Thyroid gland (tissue), 4 donors: ENCODE data around the gene GJB5.

Experiments
- CTCF ChIP-seq, 6 experiments: fragments of 200-600 bp in 3 of 6; fragments of 450-650 bp in 3 of 6; sonication (generic) in 3 of 6; IDR thresholded peaks; one replicate each; pipeline ENCODE4 v1.5.1; 2016 to 2019; ENCODE audit warnings: antibody characterized with exemption in 6 of 6, mild to moderate bottlenecking in 2 of 6, inconsistent platforms in 1 of 6, moderate library complexity in 1 of 6
- POLR2A ChIP-seq, 2 donors: fragments of 450-650 bp; IDR thresholded peaks; one replicate each; pipeline ENCODE4 v1.6.1; 2017; ENCODE audit warnings: antibody characterized with exemption in 2 of 2, mild to moderate bottlenecking in 2 of 2, moderate library complexity in 1 of 2

- TF ChIP-seq CTCF (IDR thresholded peaks at IDR 0.05) (peak in 5 of 6 experiments; percentile 75 to 95 (median 82)), POLR2A (IDR thresholded peaks at IDR 0.05) (no peak)
These were observed 31.9 kb downstream of the GJB5 start for GRCh38 chr1:34786521-34787325.
